ENCODE results near the gene TBC1D4.

GRCh38 chr13:75473468-75473867 is 8.5 kb downstream of the TBC1D4 start:
- TF ChIP-seq CTCF (IDR thresholded peaks at IDR 0.05; ENCODE audit: low read length): no peak
- no peak for TF ChIP-seq EZH2phosphoT487 (IDR thresholded peaks at IDR 0.05; ENCODE audit: low read length)
